Measurements from ENCODE around the gene ABHD17A.

DNA sequence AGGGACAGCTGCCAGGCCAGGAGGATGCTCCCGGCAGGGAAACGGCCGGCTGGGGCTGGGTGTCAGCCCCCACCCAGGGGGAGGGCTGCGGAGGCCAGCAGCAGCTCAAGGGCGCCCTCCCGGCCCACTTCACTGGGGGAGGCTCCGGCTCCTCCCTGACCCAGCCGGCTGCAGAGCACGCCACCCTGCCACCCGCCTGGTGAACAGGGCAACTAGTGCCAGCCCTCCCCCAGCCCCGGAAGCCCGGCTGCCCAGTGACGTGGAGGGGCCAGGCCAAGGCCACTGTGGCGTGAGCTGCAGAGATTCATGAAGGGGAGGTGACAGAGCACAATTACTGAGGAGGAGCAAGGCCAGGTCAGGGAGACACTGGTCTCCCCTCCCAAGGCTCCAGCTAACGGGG is 51.8 kb downstream of the ABHD17A start:
- TF ChIP-seq USF2 (IDR thresholded peaks at IDR 0.05; ENCODE audit: low read length) = no peak
- no peak for TF ChIP-seq MAFK (IDR thresholded peaks at IDR 0.05; ENCODE audit: low read depth, low read length)
- TF ChIP-seq RAD21 (IDR thresholded peaks at IDR 0.05 in 1 of 2, conservative IDR thresholded peaks at IDR 0.05 in 1 of 2; ENCODE audit: low read depth in 2 of 2, low read length in 2 of 2) = no peak
- no peak for TF ChIP-seq EP300 (IDR thresholded peaks at IDR 0.05; ENCODE audit: borderline replicate concordance in 1 of 2, low read depth in 2 of 2, low read length in 2 of 2)
- TF ChIP-seq, protein P1, sequence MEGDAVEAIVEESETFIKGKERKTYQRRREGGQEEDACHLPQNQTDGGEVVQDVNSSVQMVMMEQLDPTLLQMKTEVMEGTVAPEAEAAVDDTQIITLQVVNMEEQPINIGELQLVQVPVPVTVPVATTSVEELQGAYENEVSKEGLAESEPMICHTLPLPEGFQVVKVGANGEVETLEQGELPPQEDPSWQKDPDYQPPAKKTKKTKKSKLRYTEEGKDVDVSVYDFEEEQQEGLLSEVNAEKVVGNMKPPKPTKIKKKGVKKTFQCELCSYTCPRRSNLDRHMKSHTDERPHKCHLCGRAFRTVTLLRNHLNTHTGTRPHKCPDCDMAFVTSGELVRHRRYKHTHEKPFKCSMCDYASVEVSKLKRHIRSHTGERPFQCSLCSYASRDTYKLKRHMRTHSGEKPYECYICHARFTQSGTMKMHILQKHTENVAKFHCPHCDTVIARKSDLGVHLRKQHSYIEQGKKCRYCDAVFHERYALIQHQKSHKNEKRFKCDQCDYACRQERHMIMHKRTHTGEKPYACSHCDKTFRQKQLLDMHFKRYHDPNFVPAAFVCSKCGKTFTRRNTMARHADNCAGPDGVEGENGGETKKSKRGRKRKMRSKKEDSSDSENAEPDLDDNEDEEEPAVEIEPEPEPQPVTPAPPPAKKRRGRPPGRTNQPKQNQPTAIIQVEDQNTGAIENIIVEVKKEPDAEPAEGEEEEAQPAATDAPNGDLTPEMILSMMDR (IDR thresholded peaks at IDR 0.05; ENCODE audit: control extremely low read depth in 1 of 3, insufficient read depth in 1 of 3, low read depth in 1 of 3, low read length in 3 of 3) = no peak
- no peak for TF ChIP-seq POLR2A (IDR thresholded peaks at IDR 0.05; ENCODE audit: control extremely low read depth in 1 of 2, low read depth in 2 of 2, low read length in 2 of 2)
- TF ChIP-seq HDAC2 (IDR thresholded peaks at IDR 0.05; ENCODE audit: borderline replicate concordance in 1 of 2, low read depth in 2 of 2, low read length in 2 of 2) = no peak
- no peak for TF ChIP-seq RFX5 (IDR thresholded peaks at IDR 0.05; ENCODE audit: borderline replicate concordance, low read depth, low read length)
- no peak for TF ChIP-seq CEBPB (IDR thresholded peaks at IDR 0.05; ENCODE audit: low read depth, low read length)
